GM23338 (cell line): ENCODE measurements around the gene FBLN2. TPM values are rescaled to one million over a fixed set of nuclear protein-coding genes. Genes with fewer than 3 reads are reported as not detected.

Source experiments
- ATAC-seq: fragments of 200-7000 bp; cut with Tn5 transposase; 3 replicates; pipeline ENCODE4 v1.9.1; 2020
- DNase-seq: peaks from one replicate; pipeline ENCODE4 v3.0.0-alpha.2; 2015; ENCODE audit warnings: low spot score
- H2AFZ ChIP-seq: fragments of 200-600 bp; sonication (generic); 2 replicates; pipeline ENCODE4 v1.8.0; 2016; ENCODE audit warnings: antibody characterized with exemption, mild to moderate bottlenecking, moderate library complexity
- H3F3A ChIP-seq: fragments of 200-600 bp; sonication (generic); replicated peaks from 2 replicates; pipeline ENCODE4 v1.8.0; 2017; ENCODE audit warnings: antibody characterized with exemption, mixed run types, low read depth
- H3K27ac ChIP-seq: fragments of 200-600 bp; sonication (generic); 2 replicates; pipeline ENCODE4 v1.6.1; 2016; ENCODE audit warnings: low read depth
- H3K27me3 ChIP-seq: fragments of 200-600 bp; sonication (generic); 2 replicates; pipeline ENCODE4 v1.8.0; 2016; ENCODE audit warnings: mild to moderate bottlenecking, mixed run types, moderate library complexity; ENCODE audit not compliant: insufficient read depth
- H3K36me3 ChIP-seq: fragments of 200-600 bp; sonication (generic); 2 replicates; pipeline ENCODE4 v1.8.0; 2016; ENCODE audit warnings: mild to moderate bottlenecking; ENCODE audit not compliant: insufficient read depth
- H3K4me1 ChIP-seq: fragments of 200-600 bp; sonication (generic); 2 replicates; pipeline ENCODE4 v1.8.0; 2016; ENCODE audit warnings: mild to moderate bottlenecking, moderate library complexity; ENCODE audit not compliant: insufficient read depth
- H3K4me2 ChIP-seq: fragments of 200-600 bp; sonication (generic); 2 replicates; pipeline ENCODE4 v1.7.1; 2017; ENCODE audit warnings: mixed run types
- H3K4me3 ChIP-seq: fragments of 200-600 bp; sonication (generic); 2 replicates; pipeline ENCODE4 v1.6.1; 2016; ENCODE audit warnings: mixed run types
- H3K79me2 ChIP-seq: fragments of 200-600 bp; sonication (generic); replicated peaks from 2 replicates; pipeline ENCODE4 v1.8.0; 2017; ENCODE audit warnings: mild to moderate bottlenecking; ENCODE audit not compliant: insufficient read depth
- H3K9me2 ChIP-seq: fragments of 200-600 bp; sonication (generic); 2 replicates; pipeline ENCODE4 v1.8.0; 2017; ENCODE audit not compliant: insufficient read depth
- H4K20me1 ChIP-seq: fragments of 200-600 bp; sonication (generic); replicated peaks from 2 replicates; pipeline ENCODE4 v1.8.0; 2017; ENCODE audit warnings: mild to moderate bottlenecking; ENCODE audit not compliant: insufficient read depth
- H3K27ac Mint-ChIP-seq: 2 replicates; pipeline ENCODE4 v1.8.0; 2020; ENCODE audit warnings: inconsistent platforms, mild to moderate bottlenecking, moderate library complexity, mixed read lengths
- H3K27me3 Mint-ChIP-seq: 3 replicates; pipeline ENCODE4 v1.8.0; 2022; ENCODE audit warnings: low read depth, mild to moderate bottlenecking, moderate library complexity, mixed read lengths, inconsistent platforms; ENCODE audit not compliant: insufficient read depth, poor library complexity
- H3K36me3 Mint-ChIP-seq: 3 replicates; pipeline ENCODE4 v1.8.0; 2021; ENCODE audit warnings: low read depth, mild to moderate bottlenecking, inconsistent platforms, moderate library complexity, mixed read lengths
- H3K4me1 Mint-ChIP-seq: 3 replicates; pipeline ENCODE4 v1.8.0; 2020; ENCODE audit warnings: mild to moderate bottlenecking, inconsistent platforms, mixed read lengths
- H3K4me3 Mint-ChIP-seq: 3 replicates; pipeline ENCODE4 v1.8.0; 2021; ENCODE audit warnings: moderate library complexity, mild to moderate bottlenecking, inconsistent platforms, mixed read lengths
- H3K9me3 Mint-ChIP-seq: 3 replicates; pipeline ENCODE4 v1.8.0; 2020; ENCODE audit warnings: moderate library complexity, mild to moderate bottlenecking, inconsistent platforms, mixed read lengths
- ETS1 ChIP-seq: IDR thresholded peaks from 2 replicates; pipeline ENCODE4 v1.6.1; 2016; ENCODE audit warnings: antibody characterized with exemption
- EZH2 ChIP-seq: fragments of 200-600 bp; sonication (generic); IDR thresholded peaks from one replicate; pipeline ENCODE4 v1.8.0; 2017; ENCODE audit warnings: antibody characterized with exemption, mild to moderate bottlenecking, low read depth; ENCODE audit not compliant: unreplicated experiment
- NANOG ChIP-seq: IDR thresholded peaks from 2 replicates; pipeline ENCODE4 v1.6.1; 2016; ENCODE audit warnings: antibody characterized with exemption, borderline replicate concordance
- POLR2AphosphoS5 ChIP-seq: IDR thresholded peaks from 2 replicates; pipeline ENCODE4 v1.6.1; 2016; ENCODE audit warnings: antibody characterized with exemption, low read depth
- STAT1 ChIP-seq: IDR thresholded peaks from one replicate; pipeline ENCODE4 v1.6.1; 2016; ENCODE audit warnings: antibody characterized with exemption; ENCODE audit not compliant: unreplicated experiment
- ZNF462 ChIP-seq: fragments of 250-450 bp; sonication (Bioruptor Pico); IDR thresholded peaks from 2 replicates; pipeline ENCODE4 v1.5.0; 2020; ENCODE audit warnings: mild to moderate bottlenecking, moderate library complexity
- polyA plus RNA-seq: library from polyadenylated mRNA; unstranded; fragments of >200 nt; fragmentation: Nextera tagmentation; extraction: Ambion mirVana; gene quantifications from 2 replicates; pipeline ENCODE4 v1.2.1, GENCODE V29; 2016
- total RNA-seq: library from RNA; depleted of rRNA; stranded (reverse); fragments of >200 nt; shearing (Covaris generic); gene quantifications from 2 replicates; pipeline ENCODE4 v1.2.3, GENCODE V29; 2014

The FBLN2 gene
- total and polyA plus RNA-seq, 2 experiments from 2014 or later: 18.8 to 26.8 TPM

DNA sequence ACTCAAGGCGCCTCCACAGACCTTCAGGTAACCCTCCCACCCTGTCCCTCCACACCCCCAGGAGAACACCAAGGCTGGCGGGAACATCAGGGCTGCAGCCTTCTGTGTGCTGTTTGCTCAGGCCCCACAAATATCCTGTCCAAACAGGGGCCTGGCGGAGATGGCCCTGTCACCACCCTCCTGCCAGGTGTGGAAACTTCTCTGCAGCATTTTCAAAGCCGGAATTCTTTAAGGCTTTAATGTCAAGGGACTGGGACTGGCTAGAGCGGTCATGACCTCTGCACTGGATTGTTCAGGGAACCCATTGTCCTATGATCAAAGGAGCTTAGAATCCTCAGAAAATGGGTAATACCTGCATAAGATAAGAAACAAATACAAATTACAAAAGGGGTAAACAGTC, 46.6 kb downstream of the FBLN2 start (continued):
- TF ChIP-seq ZNF462 (CRISPR knock-in tag): no peak
- no peak for TF ChIP-seq NANOG
- TF ChIP-seq STAT1: no peak
- TF ChIP-seq EZH2: no peak
- TF ChIP-seq POLR2AphosphoS5: no peak

DNA sequence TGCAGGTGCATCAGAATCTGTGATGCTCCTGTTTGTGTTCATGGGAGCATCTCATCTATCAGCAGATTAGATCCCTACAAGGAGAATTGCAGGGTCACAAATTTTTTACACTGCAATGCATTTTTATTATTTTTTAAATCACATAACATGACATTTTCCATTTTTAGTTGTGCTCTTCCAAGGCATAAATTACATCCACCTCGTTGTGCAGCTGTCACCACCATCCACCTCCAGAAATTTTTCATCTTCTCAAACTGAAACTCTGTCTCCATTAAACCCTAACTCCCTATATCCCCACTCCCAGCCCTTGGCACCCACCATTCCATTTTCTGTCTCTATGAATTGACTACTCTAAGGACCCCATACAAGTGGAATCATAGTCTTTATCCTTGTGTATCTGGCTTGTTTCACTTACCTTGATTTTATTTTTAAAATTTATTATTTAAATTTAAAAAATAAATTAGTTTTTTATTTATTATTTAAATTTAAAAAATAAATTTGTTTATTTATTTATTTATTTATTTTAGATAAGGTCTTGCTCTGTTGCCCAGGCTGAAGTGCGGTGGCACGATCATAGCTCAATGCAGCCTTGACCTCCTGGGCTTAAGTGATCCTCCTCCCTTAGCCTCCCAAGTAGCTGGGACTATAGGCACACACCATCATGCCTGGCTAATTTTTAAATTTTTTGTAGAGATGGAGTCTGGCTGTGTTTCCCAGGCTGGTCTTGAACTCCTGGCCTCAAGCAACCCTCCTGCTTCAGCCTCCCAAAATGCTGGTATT, 47.7 kb downstream of the FBLN2 start:
- Histone ChIP-seq H3K4me3 (no peak overlapping the region), H2AFZ (no peak overlapping the region), H3K36me3 (no peaks in the 10 kb centered on the region), H4K20me1 (no peaks in the 10 kb centered on the region), H3K27me3 (no peaks in the 10 kb centered on the region), H3K9me2 (no peaks in the 10 kb centered on the region), H3K79me2 (no peaks in the 10 kb centered on the region), H3K4me1 (peaks cover 9% of the 10 kb centered on the region; the same call in 1 of the 2 replicates), H3K27ac (no peak overlapping the region), H3K4me2 (no peak overlapping the region), H3F3A (no peaks in the 10 kb centered on the region)
- H3K27me3 Mint-ChIP-seq: peaks cover 12% of the 10 kb centered on the region
- ATAC-seq (no peak), DNase-seq (no peak)
- H3K27ac Mint-ChIP-seq: no peak overlapping the region
- no peaks in the 10 kb centered on the region for H3K9me3 Mint-ChIP-seq
- no peak overlapping the region for H3K4me3 Mint-ChIP-seq
- peaks cover 31% of the 10 kb centered on the region for H3K4me1 Mint-ChIP-seq
- H3K36me3 Mint-ChIP-seq: no peaks in the 10 kb centered on the region
- no peak for TF ChIP-seq POLR2AphosphoS5
- no peak for TF ChIP-seq ZNF462 (CRISPR knock-in tag)
- no peak for TF ChIP-seq NANOG
- no peak for TF ChIP-seq ETS1
- TF ChIP-seq EZH2: no peak
